HG02870 (cell line): ENCODE data around the gene PLEKHM3.
"Not testable (repeated sequence)": the region's sequence is repeated elsewhere in the genome, so short reads cannot be mapped to it uniquely, and the experiment has no call there.

Experiments used
- ATAC-seq: cut with Tn5 transposase; IDR thresholded peaks from one replicate; pipeline ENCODE4 v1.9.1; 2021; ENCODE audit warnings: mild to moderate bottlenecking, moderate library complexity; ENCODE audit not compliant: unreplicated experiment

PLEKHM3 gene

GRCh38 chr2:207951734-207952470 is 73.4 kb downstream of the PLEKHM3 start:
- ATAC-seq: no peak

- ATAC-seq: no peak
These were observed 74.6 kb downstream of the PLEKHM3 start for GRCh38 chr2:207950761-207951114.

- no peak for ATAC-seq
These were observed 75.1 kb downstream of the PLEKHM3 start for GRCh38 chr2:207950063-207950760.

GRCh38 chr2:207949245-207949644 is 76.1 kb downstream of the PLEKHM3 start:
- not testable (repeated sequence) for ATAC-seq

GRCh38 chr2:207944979-207945600 is 80.2 kb downstream of the PLEKHM3 start:
- no peak for ATAC-seq

GRCh38 chr2:207944334-207944733 is 81.0 kb downstream of the PLEKHM3 start:
- no peak for ATAC-seq

GRCh38 chr2:207939342-207940108 is 85.8 kb downstream of the PLEKHM3 start:
- no peak for ATAC-seq

- no peak for ATAC-seq
These were observed 86.4 kb downstream of the PLEKHM3 start for GRCh38 chr2:207938886-207939285.

- no peak for ATAC-seq
These were observed 86.9 kb downstream of the PLEKHM3 start for GRCh38 chr2:207938415-207938814.

- no peak for ATAC-seq
These were observed 87.5 kb downstream of the PLEKHM3 start for GRCh38 chr2:207937823-207938222.

- ATAC-seq: no peak
These were observed 88.1 kb downstream of the PLEKHM3 start for GRCh38 chr2:207937253-207937652.

GRCh38 chr2:207936380-207936779 is 88.9 kb downstream of the PLEKHM3 start:
- ATAC-seq: no peak

- no peak for ATAC-seq
These were observed 89.3 kb downstream of the PLEKHM3 start for GRCh38 chr2:207935991-207936370.

- no peak for ATAC-seq
These were observed 90.0 kb downstream of the PLEKHM3 start for GRCh38 chr2:207935121-207935990.

- ATAC-seq: no peak
These were observed 90.6 kb downstream of the PLEKHM3 start for GRCh38 chr2:207934720-207935119.

GRCh38 chr2:207933396-207934065 is 91.8 kb downstream of the PLEKHM3 start:
- no peak for ATAC-seq

GRCh38 chr2:207932106-207932505 is 93.2 kb downstream of the PLEKHM3 start:
- no peak for ATAC-seq

- ATAC-seq: no peak
These were observed 94.6 kb downstream of the PLEKHM3 start for GRCh38 chr2:207930747-207931146.

- no peak for ATAC-seq
These were observed 95.4 kb downstream of the PLEKHM3 start for GRCh38 chr2:207929923-207930322.

GRCh38 chr2:207928079-207928478 is 97.2 kb downstream of the PLEKHM3 start:
- ATAC-seq: no peak
